K562 (cell line): Measurements from ENCODE around the gene RARA.

Source experiments
- CTCF ChIP-seq, 3 experiments: IDR thresholded peaks in 2 of 3; conservative IDR thresholded peaks in 1 of 3; 2 replicates each; pipeline ENCODE4 v1.5.1; 2011 to 2012; ENCODE audit warnings: low read length in 3 of 3, mild to moderate bottlenecking in 3 of 3, control low read depth in 2 of 3, improper control_type of control experiment in 1 of 3, inconsistent platforms in 1 of 3, low read depth in 1 of 3, mixed read lengths in 1 of 3, moderate library complexity in 1 of 3; ENCODE audit not compliant: insufficient read depth in 2 of 3
- EP300 ChIP-seq: IDR thresholded peaks from 2 replicates; pipeline ENCODE4 v1.6.1; 2012; ENCODE audit warnings: low read length, improper control_type of control experiment
- EZH2 ChIP-seq: IDR thresholded peaks from 2 replicates; pipeline ENCODE4 v1.6.1; 2012; ENCODE audit warnings: low read depth, mild to moderate bottlenecking, inconsistent platforms, low read length, borderline replicate concordance
- FOXA1 ChIP-seq: fragments of 450-650 bp; IDR thresholded peaks from 2 replicates; pipeline ENCODE4 v1.6.1; 2016; ENCODE audit warnings: mild to moderate bottlenecking, borderline replicate concordance
- MTA3 ChIP-seq: fragments of 450-650 bp; formaldehyde crosslinking; IDR thresholded peaks from 2 replicates; pipeline ENCODE4 v1.6.1; 2017; ENCODE audit warnings: mild to moderate bottlenecking, borderline replicate concordance
- NRF1 ChIP-seq, 2 experiments: fragments of 450-650 bp; IDR thresholded peaks in 1 of 2; conservative IDR thresholded peaks in 1 of 2; 2 replicates each; pipeline ENCODE4 v1.6.1; 2014; ENCODE audit warnings: mild to moderate bottlenecking in 2 of 2
- POLR2A ChIP-seq: fragments of 450-650 bp; conservative IDR thresholded peaks from 2 replicates; pipeline ENCODE4 v1.6.1; 2016
- ZNF24 ChIP-seq: fragments of 450-650 bp; IDR thresholded peaks from 2 replicates; pipeline ENCODE4 v1.6.1; 2016
- ZNF592 ChIP-seq: fragments of 450-650 bp; IDR thresholded peaks from 2 replicates; pipeline ENCODE4 v1.6.1; 2017; ENCODE audit warnings: antibody characterized with exemption, mild to moderate bottlenecking
- ZNF830 ChIP-seq: fragments of 250-450 bp; sonication (Bioruptor Pico); IDR thresholded peaks from 2 replicates; pipeline ENCODE4 v1.5.0; 2021; ENCODE audit warnings: mild to moderate bottlenecking
- ZZZ3 ChIP-seq: fragments of 450-650 bp; IDR thresholded peaks from 2 replicates; pipeline ENCODE4 v1.6.1; 2016; ENCODE audit warnings: antibody characterized with exemption, mild to moderate bottlenecking, moderate library complexity
- TF ChIP-seq, protein P1 (sequence below), 2 experiments: fragments of 450-650 bp in 1 of 2; IDR thresholded peaks; 2 replicates each; pipeline ENCODE4 v1.6.1; 2011 to 2017; ENCODE audit warnings: low read depth in 2 of 2, antibody characterized with exemption in 1 of 2, borderline replicate concordance in 1 of 2, low read length in 1 of 2, mild to moderate bottlenecking in 1 of 2, mixed read lengths in 1 of 2; ENCODE audit not compliant: control insufficient read depth in 1 of 2
- TF ChIP-seq, protein P2 (sequence below): sonication (generic); formaldehyde crosslinking; IDR thresholded peaks from 2 replicates; pipeline ENCODE4 v1.9.0; 2022; ENCODE audit warnings: mild to moderate bottlenecking, missing genetic modification reagents
- TF ChIP-seq, protein P3 (sequence below): fragments of 250-450 bp; sonication (Bioruptor Pico); IDR thresholded peaks from 2 replicates; pipeline ENCODE4 v1.5.0; 2021

- TF ChIP-seq, protein P1, sequence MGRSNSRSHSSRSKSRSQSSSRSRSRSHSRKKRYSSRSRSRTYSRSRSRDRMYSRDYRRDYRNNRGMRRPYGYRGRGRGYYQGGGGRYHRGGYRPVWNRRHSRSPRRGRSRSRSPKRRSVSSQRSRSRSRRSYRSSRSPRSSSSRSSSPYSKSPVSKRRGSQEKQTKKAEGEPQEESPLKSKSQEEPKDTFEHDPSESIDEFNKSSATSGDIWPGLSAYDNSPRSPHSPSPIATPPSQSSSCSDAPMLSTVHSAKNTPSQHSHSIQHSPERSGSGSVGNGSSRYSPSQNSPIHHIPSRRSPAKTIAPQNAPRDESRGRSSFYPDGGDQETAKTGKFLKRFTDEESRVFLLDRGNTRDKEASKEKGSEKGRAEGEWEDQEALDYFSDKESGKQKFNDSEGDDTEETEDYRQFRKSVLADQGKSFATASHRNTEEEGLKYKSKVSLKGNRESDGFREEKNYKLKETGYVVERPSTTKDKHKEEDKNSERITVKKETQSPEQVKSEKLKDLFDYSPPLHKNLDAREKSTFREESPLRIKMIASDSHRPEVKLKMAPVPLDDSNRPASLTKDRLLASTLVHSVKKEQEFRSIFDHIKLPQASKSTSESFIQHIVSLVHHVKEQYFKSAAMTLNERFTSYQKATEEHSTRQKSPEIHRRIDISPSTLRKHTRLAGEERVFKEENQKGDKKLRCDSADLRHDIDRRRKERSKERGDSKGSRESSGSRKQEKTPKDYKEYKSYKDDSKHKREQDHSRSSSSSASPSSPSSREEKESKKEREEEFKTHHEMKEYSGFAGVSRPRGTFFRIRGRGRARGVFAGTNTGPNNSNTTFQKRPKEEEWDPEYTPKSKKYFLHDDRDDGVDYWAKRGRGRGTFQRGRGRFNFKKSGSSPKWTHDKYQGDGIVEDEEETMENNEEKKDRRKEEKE (IDR thresholded peaks at IDR 0.05; ENCODE audit: borderline replicate concordance in 1 of 2, control insufficient read depth in 1 of 2, low read depth in 2 of 2, low read length in 1 of 2) = no peak
- TF ChIP-seq CTCF (IDR thresholded peaks at IDR 0.05 in 2 of 3, conservative IDR thresholded peaks at IDR 0.05 in 1 of 3; ENCODE audit: insufficient read depth in 2 of 3, low read depth in 1 of 3, low read length in 3 of 3) (no peak), EZH2 (no peak), ZNF24 (no peak), ZZZ3 (no peak), POLR2A (peak; percentile 75), FOXA1 (no peak), EP300 (no peak), ZNF830 (CRISPR knock-in tag) (no peak), ZNF592 (no peak), NRF1 (conservative IDR thresholded peaks at IDR 0.05 in 1 of 2, IDR thresholded peaks at IDR 0.05 in 1 of 2) (no peak), MTA3 (no peak)
- TF ChIP-seq, protein P2, sequence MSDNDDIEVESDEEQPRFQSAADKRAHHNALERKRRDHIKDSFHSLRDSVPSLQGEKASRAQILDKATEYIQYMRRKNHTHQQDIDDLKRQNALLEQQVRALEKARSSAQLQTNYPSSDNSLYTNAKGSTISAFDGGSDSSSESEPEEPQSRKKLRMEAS (CRISPR knock-in tag) = no peak
- TF ChIP-seq, protein P3, sequence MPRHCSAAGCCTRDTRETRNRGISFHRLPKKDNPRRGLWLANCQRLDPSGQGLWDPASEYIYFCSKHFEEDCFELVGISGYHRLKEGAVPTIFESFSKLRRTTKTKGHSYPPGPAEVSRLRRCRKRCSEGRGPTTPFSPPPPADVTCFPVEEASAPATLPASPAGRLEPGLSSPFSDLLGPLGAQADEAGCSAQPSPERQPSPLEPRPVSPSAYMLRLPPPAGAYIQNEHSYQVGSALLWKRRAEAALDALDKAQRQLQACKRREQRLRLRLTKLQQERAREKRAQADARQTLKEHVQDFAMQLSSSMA (CRISPR knock-in tag) = no peak
Measured at GRCh38 chr17:40341808-40342503, 33.0 kb downstream of the RARA start.
